Melanocyte of skin (primary cell): ENCODE measurements around the gene PTAR1. TPM values are rescaled to one million over a fixed set of nuclear protein-coding genes. Genes with fewer than 3 reads are reported as not detected.

Experiments
- total RNA-seq, 2 donors: library from RNA; depleted of rRNA; stranded (reverse); fragments of >200 nt; gene quantifications; 2 replicates each; pipeline ENCODE4 v1.2.3, GENCODE V29; 2012

Gene PTAR1, protein sequence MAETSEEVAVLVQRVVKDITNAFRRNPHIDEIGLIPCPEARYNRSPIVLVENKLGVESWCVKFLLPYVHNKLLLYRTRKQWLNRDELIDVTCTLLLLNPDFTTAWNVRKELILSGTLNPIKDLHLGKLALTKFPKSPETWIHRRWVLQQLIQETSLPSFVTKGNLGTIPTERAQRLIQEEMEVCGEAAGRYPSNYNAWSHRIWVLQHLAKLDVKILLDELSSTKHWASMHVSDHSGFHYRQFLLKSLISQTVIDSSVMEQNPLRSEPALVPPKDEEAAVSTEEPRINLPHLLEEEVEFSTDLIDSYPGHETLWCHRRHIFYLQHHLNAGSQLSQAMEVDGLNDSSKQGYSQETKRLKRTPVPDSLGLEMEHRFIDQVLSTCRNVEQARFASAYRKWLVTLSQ
- total RNA-seq: 10 to 100 TPM; 61.3 to 67.3 TPM

DNA sequence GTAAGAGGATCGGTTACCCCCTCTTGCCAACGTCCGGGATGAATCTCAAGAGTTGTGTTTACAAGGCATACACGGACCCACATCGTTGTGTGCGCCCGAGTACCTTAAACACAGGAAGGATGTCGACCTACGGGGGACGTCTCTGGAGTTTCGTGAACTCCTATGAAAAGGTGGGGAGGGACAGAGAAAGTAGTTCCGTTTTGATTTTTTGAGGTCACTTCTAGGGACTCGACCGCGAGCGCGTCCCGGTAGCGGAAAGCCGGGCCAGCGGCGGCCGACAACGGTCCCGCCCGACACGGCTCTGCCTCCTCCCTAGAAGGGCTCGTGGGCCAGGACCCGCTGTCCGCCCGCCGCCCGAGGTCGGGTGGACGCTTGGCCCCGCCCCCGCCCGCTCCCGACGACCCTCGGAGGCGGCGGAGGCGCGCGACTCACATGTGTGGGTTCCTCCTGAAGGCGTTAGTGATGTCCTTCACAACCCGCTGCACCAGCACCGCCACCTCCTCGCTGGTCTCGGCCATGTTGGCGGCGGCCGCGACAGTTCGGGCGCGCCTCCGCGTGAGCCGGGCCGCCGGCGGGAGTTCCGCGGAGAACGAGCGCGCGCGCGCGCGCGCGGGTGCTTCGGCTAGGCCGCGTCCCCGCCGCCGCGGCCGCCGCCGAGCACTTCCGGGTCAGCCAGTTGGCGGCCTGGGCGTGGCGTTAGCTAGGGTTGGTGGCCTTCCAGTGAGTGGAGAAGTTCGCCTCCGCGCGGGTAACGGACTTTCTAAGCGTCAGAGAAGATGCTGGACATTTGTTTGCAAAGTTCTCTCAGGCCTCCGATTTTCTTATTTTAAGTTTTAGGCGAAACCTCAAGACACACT, at the start of gene PTAR1:
TSS of gene PTAR1 (minus strand) at position 591 of the 857 bp plus-strand sequence. CDS start at position 518, 73 bp downstream.

DNA sequence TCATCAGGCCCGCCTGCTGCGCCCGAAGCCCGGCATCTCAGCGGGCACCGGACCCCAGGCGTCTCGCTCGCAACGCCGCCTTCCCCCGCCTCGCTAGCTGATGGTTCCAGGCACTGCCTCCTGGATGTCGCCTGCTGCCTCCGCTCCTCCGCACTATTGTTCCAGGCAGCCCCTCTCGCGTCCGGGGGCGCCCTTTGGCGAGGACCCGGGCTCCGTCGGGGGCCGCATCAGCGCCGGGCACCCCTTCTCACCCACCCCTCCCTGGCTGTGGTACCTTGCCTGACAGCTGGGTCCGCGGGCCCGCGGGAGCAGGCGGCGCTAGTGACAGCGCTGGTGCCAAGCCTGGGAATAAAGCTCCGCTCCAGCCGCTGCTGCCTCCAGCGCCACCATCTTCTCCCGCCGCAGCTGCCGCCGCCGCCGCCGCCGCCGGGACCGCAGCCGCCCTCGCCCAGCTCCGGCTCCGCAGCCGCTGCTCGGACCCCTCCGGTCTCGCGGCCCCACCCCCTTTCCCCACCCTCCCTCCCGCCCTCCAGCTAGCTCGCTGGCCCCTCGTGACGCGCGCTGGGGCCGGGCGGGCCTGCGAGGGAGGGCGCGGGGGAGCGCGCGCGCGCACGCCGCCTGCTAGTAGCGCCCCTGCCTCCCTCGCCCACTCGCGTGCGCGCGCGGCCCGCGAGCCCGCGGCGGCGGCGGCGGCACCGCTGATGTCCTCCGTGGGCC, 87.8 kb downstream of the PTAR1 start, which contains the start of gene APBA1:
TSS of gene APBA1 (minus strand) at position 493 of the 717 bp plus-strand sequence.

Other genes starting within 250 kb of the PTAR1 start
- gene APBA1, start 87.6 kb downstream of the PTAR1 start, total RNA-seq: 1 to 10 TPM in 1 of 2 donors, under 1 TPM in 1; under 0.01 to 3.8 TPM
- gene CFAP95, start 60.8 kb upstream of the PTAR1 start, total RNA-seq: not detected